OCI-LY7 (cell line): ENCODE data around the gene TEX9. TPM values are rescaled to one million over a fixed set of nuclear protein-coding genes. Genes with fewer than 3 reads are reported as not detected.
A peak's percentile ranks its signal among the peaks of the same experiment; 100 is the strongest.

Experiments used
- BruUV-seq: library from RNA; stranded (reverse); fragments of 400-500 nt; replicated peaks from 2 replicates; lab custom pipeline; 2021; lab: Mats Ljungman, UMichigan
- CTCF ChIA-PET: fragments of 300-600 bp; sonication (Branson Sonifier 250); formaldehyde crosslinking; loops from one replicate; lab custom pipeline; 2022; ENCODE audit warnings: antibody characterized with exemption; ENCODE audit not compliant: unreplicated experiment; lab: Charles Lee
- POLR2A ChIA-PET: fragments of 300-600 bp; sonication (Branson Sonifier 250); formaldehyde crosslinking; loops from one replicate; lab custom pipeline; 2022; ENCODE audit warnings: antibody characterized with exemption; lab: Charles Lee
- DNase-seq: peaks from one replicate; pipeline ENCODE4 v3.0.0-alpha.2; 2015; ENCODE audit warnings: low spot score
- H2AFZ ChIP-seq: fragments of 200-600 bp; sonication (generic), shearing (Covaris generic); 2 replicates; pipeline ENCODE4 v1.6.1; 2014; ENCODE audit warnings: mild to moderate bottlenecking, antibody characterized with exemption, low read length, moderate library complexity
- H3K27ac ChIP-seq: fragments of 200-600 bp; sonication (generic); 2 replicates; pipeline ENCODE4 v1.5.1; 2014; ENCODE audit warnings: mixed run types, low read depth, mild to moderate bottlenecking, moderate library complexity, low read length, inconsistent platforms; ENCODE audit not compliant: poor library complexity, severe bottlenecking
- H3K36me3 ChIP-seq: fragments of 200-600 bp; sonication (generic); 2 replicates; pipeline ENCODE4 v1.6.1; 2014; ENCODE audit warnings: mild to moderate bottlenecking, antibody characterized with exemption, low read length, moderate library complexity, mixed read lengths; ENCODE audit not compliant: insufficient read depth
- H3K4me1 ChIP-seq: fragments of 200-600 bp; sonication (generic); 2 replicates; pipeline ENCODE4 v1.5.1; 2014; ENCODE audit warnings: mild to moderate bottlenecking, low read length; ENCODE audit not compliant: insufficient read depth, poor library complexity, severe bottlenecking
- H3K4me2 ChIP-seq: fragments of 200-600 bp; sonication (generic); 2 replicates; pipeline ENCODE4 v1.6.1; 2014; ENCODE audit warnings: mild to moderate bottlenecking, low read length
- H3K4me3 ChIP-seq: fragments of 200-600 bp; sonication (generic); 2 replicates; pipeline ENCODE4 v1.5.1; 2014; ENCODE audit warnings: mild to moderate bottlenecking, low read depth, low read length; ENCODE audit not compliant: poor library complexity, severe bottlenecking
- H3K79me2 ChIP-seq: fragments of 200-600 bp; sonication (generic); 2 replicates; pipeline ENCODE4 v1.6.1; 2016; ENCODE audit warnings: low read depth, mild to moderate bottlenecking, low read length, moderate library complexity, mixed read lengths; ENCODE audit not compliant: insufficient read depth
- H3K9me2 ChIP-seq: fragments of 200-600 bp; sonication (generic); 2 replicates; pipeline ENCODE4 v1.6.1; 2016; ENCODE audit warnings: mild to moderate bottlenecking, low read length, mixed read lengths; ENCODE audit not compliant: insufficient read depth
- H3K9me3 ChIP-seq: fragments of 200-600 bp; sonication (generic); 2 replicates; pipeline ENCODE4 v1.6.1; 2014; ENCODE audit warnings: mild to moderate bottlenecking, mixed run types, low read length, mixed read lengths
- H4K20me1 ChIP-seq: fragments of 200-600 bp; sonication (generic); 2 replicates; pipeline ENCODE4 v1.6.1; 2014; ENCODE audit warnings: mild to moderate bottlenecking, antibody characterized with exemption, low read length, moderate library complexity, mixed read lengths; ENCODE audit not compliant: insufficient read depth
- CTCF ChIP-seq: fragments of 200-600 bp; sonication (generic); conservative IDR thresholded peaks from 2 replicates; pipeline ENCODE4 v1.5.1; 2014; ENCODE audit warnings: mild to moderate bottlenecking, antibody characterized with exemption, low read length, moderate library complexity, mixed read lengths
- EZH2phosphoT487 ChIP-seq: fragments of 200-600 bp; sonication (generic); IDR thresholded peaks from 2 replicates; pipeline ENCODE4 v1.6.1; 2018; ENCODE audit warnings: low read depth, borderline replicate concordance, mild to moderate bottlenecking, mixed run types, antibody characterized with exemption, low read length, moderate library complexity, mixed read lengths
- intact Hi-C: fragments of 100-400 bp; cut with micrococcal nuclease; formaldehyde crosslinking; loops from one replicate; pipeline ENCODE4 v1.10.0; 2022; ENCODE audit not compliant: unreplicated experiment
- total RNA-seq, 2 experiments: library from RNA; depleted of rRNA in 1 of 2; stranded (reverse); fragments of >200 nt in 1 of 2; shearing (Covaris generic) in 1 of 2; gene quantifications; 2 replicates each; pipeline ENCODE4 v1.2.3, GENCODE V29; 2014 to 2022

TEX9 gene
- total RNA-seq, 2 experiments from 2014 or later = 20.0 to 44.6 TPM

- no peak for DNase-seq
- H3K4me2 ChIP-seq = no peak overlapping the region
- H2AFZ ChIP-seq = peak overlapping the region; percentile 6; the same call in 1 of the 2 replicates
- no peaks in the 10 kb centered on the region; the same call in 1 of the 2 replicates for H3K9me2 ChIP-seq
- no peaks in the 10 kb centered on the region for H4K20me1 ChIP-seq
- no peaks in the 10 kb centered on the region for H3K36me3 ChIP-seq
- H3K79me2 ChIP-seq = no peaks in the 10 kb centered on the region
- H3K27ac ChIP-seq = no peak overlapping the region
- TF ChIP-seq CTCF = no peak
- TF ChIP-seq EZH2phosphoT487 = no peak
- no peaks in the 10 kb centered on the region for H3K4me1 ChIP-seq
- no TSS peak for BruUV-seq
- no peak overlapping the region for H3K4me3 ChIP-seq
- H3K9me3 ChIP-seq = no peaks in the 10 kb centered on the region
- intact Hi-C loops = no loop called here
- CTCF ChIA-PET = no interaction called here
- POLR2A ChIA-PET = interaction anchor here (0.7 to 1.3 kb wide), 4 partner anchors 11 to 128 kb away, joined by 3 to 7 read pairs (median 3); no protein-coding TSS in a partner anchor
Observed at GRCh38 chr15:56353119-56353518, 12.1 kb upstream of the TEX9 start.

- H3K79me2 ChIP-seq = no peaks in the 10 kb centered on the region
- intact Hi-C loops = no loop called here
- H3K4me2 ChIP-seq = no peak overlapping the region
- BruUV-seq = no TSS peak
- no peaks in the 10 kb centered on the region for H3K36me3 ChIP-seq
- H4K20me1 ChIP-seq = no peaks in the 10 kb centered on the region
- no peak for TF ChIP-seq CTCF
- TF ChIP-seq EZH2phosphoT487 = no peak
- ChIA-PET POLR2A (interaction anchor here (1.2 to 1.3 kb wide), 2 partner anchors 11 to 16 kb away, joined by 3 to 7 read pairs; no protein-coding TSS in a partner anchor), CTCF (no interaction called here)
- H3K4me3 ChIP-seq = no peak overlapping the region
- no peak overlapping the region for H3K27ac ChIP-seq
- DNase-seq = no peak
- no peaks in the 10 kb centered on the region; the same call in 1 of the 2 replicates for H3K9me2 ChIP-seq
- H2AFZ ChIP-seq = no peak overlapping the region
- no peaks in the 10 kb centered on the region for H3K9me3 ChIP-seq
- H3K4me1 ChIP-seq = no peaks in the 10 kb centered on the region
Observed at GRCh38 chr15:56353740-56354139, 11.5 kb upstream of the TEX9 start.

- no TSS peak for BruUV-seq
- CTCF ChIA-PET = no interaction called here
- no peaks in the 10 kb centered on the region for H3K9me3 ChIP-seq
- TF ChIP-seq EZH2phosphoT487 = no peak
- TF ChIP-seq CTCF = no peak
- H3K79me2 ChIP-seq = no peaks in the 10 kb centered on the region
- no peak for DNase-seq
- POLR2A ChIA-PET = no interaction called here
- intact Hi-C loops = no loop called here
- no peak overlapping the region for H2AFZ ChIP-seq
- H3K27ac ChIP-seq = no peak overlapping the region
- H3K4me2 ChIP-seq = no peak overlapping the region
- H3K4me1 ChIP-seq = no peaks in the 10 kb centered on the region
- no peaks in the 10 kb centered on the region for H4K20me1 ChIP-seq
- no peaks in the 10 kb centered on the region; the same call in 1 of the 2 replicates for H3K9me2 ChIP-seq
- H3K36me3 ChIP-seq = no peaks in the 10 kb centered on the region
- no peak overlapping the region for H3K4me3 ChIP-seq
Observed at GRCh38 chr15:56356616-56357015, 8.6 kb upstream of the TEX9 start.
